Measurements from ENCODE around the gene TIMM10B.

The TIMM10B gene

GRCh38 chr11:6529266-6529665 is 48.0 kb downstream of the TIMM10B start:
- H3K27ac ChIP-seq (replicated peaks) = no peak overlapping the region
- H3K4me3 ChIP-seq (replicated peaks; ENCODE audit: insufficient read depth, low read length) = no peak overlapping the region
- DNase-seq (ENCODE audit: low read depth in 1 of 2, low spot score in 1 of 2) = no peak
- H3K27me3 ChIP-seq (ENCODE audit: insufficient read depth, poor library complexity, severe bottlenecking) = no peaks in the 10 kb centered on the region
- no peak for TF ChIP-seq SPI1 (IDR thresholded peaks at IDR 0.05; ENCODE audit: borderline replicate concordance, low read depth)
- TF ChIP-seq, protein P1, sequence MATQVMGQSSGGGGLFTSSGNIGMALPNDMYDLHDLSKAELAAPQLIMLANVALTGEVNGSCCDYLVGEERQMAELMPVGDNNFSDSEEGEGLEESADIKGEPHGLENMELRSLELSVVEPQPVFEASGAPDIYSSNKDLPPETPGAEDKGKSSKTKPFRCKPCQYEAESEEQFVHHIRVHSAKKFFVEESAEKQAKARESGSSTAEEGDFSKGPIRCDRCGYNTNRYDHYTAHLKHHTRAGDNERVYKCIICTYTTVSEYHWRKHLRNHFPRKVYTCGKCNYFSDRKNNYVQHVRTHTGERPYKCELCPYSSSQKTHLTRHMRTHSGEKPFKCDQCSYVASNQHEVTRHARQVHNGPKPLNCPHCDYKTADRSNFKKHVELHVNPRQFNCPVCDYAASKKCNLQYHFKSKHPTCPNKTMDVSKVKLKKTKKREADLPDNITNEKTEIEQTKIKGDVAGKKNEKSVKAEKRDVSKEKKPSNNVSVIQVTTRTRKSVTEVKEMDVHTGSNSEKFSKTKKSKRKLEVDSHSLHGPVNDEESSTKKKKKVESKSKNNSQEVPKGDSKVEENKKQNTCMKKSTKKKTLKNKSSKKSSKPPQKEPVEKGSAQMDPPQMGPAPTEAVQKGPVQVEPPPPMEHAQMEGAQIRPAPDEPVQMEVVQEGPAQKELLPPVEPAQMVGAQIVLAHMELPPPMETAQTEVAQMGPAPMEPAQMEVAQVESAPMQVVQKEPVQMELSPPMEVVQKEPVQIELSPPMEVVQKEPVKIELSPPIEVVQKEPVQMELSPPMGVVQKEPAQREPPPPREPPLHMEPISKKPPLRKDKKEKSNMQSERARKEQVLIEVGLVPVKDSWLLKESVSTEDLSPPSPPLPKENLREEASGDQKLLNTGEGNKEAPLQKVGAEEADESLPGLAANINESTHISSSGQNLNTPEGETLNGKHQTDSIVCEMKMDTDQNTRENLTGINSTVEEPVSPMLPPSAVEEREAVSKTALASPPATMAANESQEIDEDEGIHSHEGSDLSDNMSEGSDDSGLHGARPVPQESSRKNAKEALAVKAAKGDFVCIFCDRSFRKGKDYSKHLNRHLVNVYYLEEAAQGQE (IDR thresholded peaks at IDR 0.05; ENCODE audit: insufficient replicate concordance, low read depth) = no peak
- no peak for TF ChIP-seq GABPA (IDR thresholded peaks at IDR 0.05; ENCODE audit: low read depth)
- TF ChIP-seq, protein P2, sequence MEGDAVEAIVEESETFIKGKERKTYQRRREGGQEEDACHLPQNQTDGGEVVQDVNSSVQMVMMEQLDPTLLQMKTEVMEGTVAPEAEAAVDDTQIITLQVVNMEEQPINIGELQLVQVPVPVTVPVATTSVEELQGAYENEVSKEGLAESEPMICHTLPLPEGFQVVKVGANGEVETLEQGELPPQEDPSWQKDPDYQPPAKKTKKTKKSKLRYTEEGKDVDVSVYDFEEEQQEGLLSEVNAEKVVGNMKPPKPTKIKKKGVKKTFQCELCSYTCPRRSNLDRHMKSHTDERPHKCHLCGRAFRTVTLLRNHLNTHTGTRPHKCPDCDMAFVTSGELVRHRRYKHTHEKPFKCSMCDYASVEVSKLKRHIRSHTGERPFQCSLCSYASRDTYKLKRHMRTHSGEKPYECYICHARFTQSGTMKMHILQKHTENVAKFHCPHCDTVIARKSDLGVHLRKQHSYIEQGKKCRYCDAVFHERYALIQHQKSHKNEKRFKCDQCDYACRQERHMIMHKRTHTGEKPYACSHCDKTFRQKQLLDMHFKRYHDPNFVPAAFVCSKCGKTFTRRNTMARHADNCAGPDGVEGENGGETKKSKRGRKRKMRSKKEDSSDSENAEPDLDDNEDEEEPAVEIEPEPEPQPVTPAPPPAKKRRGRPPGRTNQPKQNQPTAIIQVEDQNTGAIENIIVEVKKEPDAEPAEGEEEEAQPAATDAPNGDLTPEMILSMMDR (IDR thresholded peaks at IDR 0.05; ENCODE audit: insufficient read depth, low read length) = no peak
- no peak for TF ChIP-seq POLR2AphosphoS5 (IDR thresholded peaks at IDR 0.05; ENCODE audit: low read depth)

- no peak overlapping the region for H3K4me3 ChIP-seq (replicated peaks; ENCODE audit: insufficient read depth, low read length)
- no peaks in the 10 kb centered on the region for H3K27me3 ChIP-seq (ENCODE audit: insufficient read depth, poor library complexity, severe bottlenecking)
- no peak for DNase-seq (ENCODE audit: low read depth in 1 of 2, low spot score in 1 of 2)
- TF ChIP-seq SPI1 (IDR thresholded peaks at IDR 0.05; ENCODE audit: borderline replicate concordance, low read depth) = no peak
- TF ChIP-seq, protein P1 (IDR thresholded peaks at IDR 0.05; ENCODE audit: insufficient replicate concordance, low read depth) = no peak
- no peak for TF ChIP-seq POLR2AphosphoS5 (IDR thresholded peaks at IDR 0.05; ENCODE audit: low read depth)
- H3K27ac ChIP-seq (replicated peaks) = no peak overlapping the region
These were observed 49.5 kb downstream of the TIMM10B start for GRCh38 chr11:6530848-6531247.

DNA sequence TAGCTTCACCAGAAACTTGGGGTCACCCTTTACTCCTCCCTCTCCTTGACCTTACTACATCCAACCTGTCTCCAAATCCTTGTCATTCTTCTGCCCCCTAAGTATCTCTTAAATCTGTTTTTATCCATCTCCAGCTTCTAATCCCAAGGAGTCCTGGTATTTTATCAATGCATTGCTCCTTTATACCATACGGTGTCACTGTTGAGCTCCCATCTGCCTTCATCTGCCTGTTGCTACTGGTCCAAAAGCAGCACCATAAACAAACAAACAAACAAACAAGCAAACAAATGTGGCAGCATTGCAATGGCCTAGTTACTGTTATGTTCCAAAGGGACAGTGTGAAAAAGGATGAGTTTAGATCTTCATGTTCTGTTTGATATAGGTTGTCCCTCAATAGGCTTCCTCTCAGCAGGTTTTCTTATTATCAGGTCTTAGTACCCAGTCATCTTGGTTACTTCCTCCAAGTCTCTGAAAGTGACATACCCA is 50.0 kb downstream of the TIMM10B start:
- DNase-seq (ENCODE audit: low read depth in 1 of 2, low spot score in 1 of 2) = peak; percentile 7 to 34
- no peak overlapping the region for H3K27ac ChIP-seq (replicated peaks)
- H3K27me3 ChIP-seq (ENCODE audit: insufficient read depth, poor library complexity, severe bottlenecking) = no peaks in the 10 kb centered on the region
- no peak for TF ChIP-seq GABPA (IDR thresholded peaks at IDR 0.05; ENCODE audit: low read depth)
- TF ChIP-seq SPI1 (IDR thresholded peaks at IDR 0.05; ENCODE audit: borderline replicate concordance, low read depth) = no peak
- TF ChIP-seq, protein P2 (IDR thresholded peaks at IDR 0.05; ENCODE audit: insufficient read depth, low read length) = peak; percentile 80
- no peak overlapping the region for H3K4me3 ChIP-seq (replicated peaks; ENCODE audit: insufficient read depth, low read length)
